ENCODE results near the gene AGPAT3. TPM values are rescaled to one million over a fixed set of nuclear protein-coding genes. Genes with fewer than 3 reads are reported as not detected.

Gene AGPAT3
- total RNA-seq, 1 experiment from 2014 or later = 13.0 TPM

GRCh38 chr21:43868461-43868860 lies 3.4 kb downstream of the AGPAT3 start:
- H3K9ac ChIP-seq (ENCODE audit: extremely low read depth, insufficient read length, low read length) = no peak overlapping the region
- H3K23ac ChIP-seq (ENCODE audit: insufficient read length, low read depth, low read length) = no peak overlapping the region
- no peak overlapping the region for H2BK12ac ChIP-seq (ENCODE audit: insufficient read length, low read depth, low read length)
- H3K79me2 ChIP-seq (ENCODE audit: insufficient read depth, low read length) = no peaks in the 10 kb centered on the region
- no peak overlapping the region for H2BK120ac ChIP-seq (ENCODE audit: low read depth, low read length, poor library complexity, severe bottlenecking)
- TF ChIP-seq CTCF (conservative IDR thresholded peaks at IDR 0.05) = no peak
- no peak for DNase-seq
- H3T11ph ChIP-seq (ENCODE audit: low read length) = no peak overlapping the region
- H3K9me3 ChIP-seq (ENCODE audit: control insufficient read depth, low read depth, low read length) = no peaks in the 10 kb centered on the region
- no peak overlapping the region for H3K27ac ChIP-seq (ENCODE audit: insufficient read length, low read depth, low read length)
- H4K91ac ChIP-seq (ENCODE audit: insufficient read length, low read depth, low read length) = no peak overlapping the region
- no peak overlapping the region for H3K18ac ChIP-seq (ENCODE audit: insufficient read length, low read depth, low read length)
- H3K14ac ChIP-seq (ENCODE audit: insufficient read depth, low read length) = no peak overlapping the region
- H3K4me1 ChIP-seq (ENCODE audit: insufficient read depth, low read length) = no peaks in the 10 kb centered on the region; the same call in 1 of the 2 replicates
- no peak overlapping the region for H3K4ac ChIP-seq (ENCODE audit: low read depth, low read length)
- H3K79me1 ChIP-seq (ENCODE audit: insufficient read depth, low read depth, low read length, poor library complexity, severe bottlenecking) = no peaks in the 10 kb centered on the region
- no peak overlapping the region for H3K4me3 Mint-ChIP-seq
- no peaks in the 10 kb centered on the region for H3K23me2 ChIP-seq (ENCODE audit: insufficient read length, low read depth, low read length, poor library complexity, severe bottlenecking)
- H2AK5ac ChIP-seq (ENCODE audit: insufficient read length, low read length) = no peak overlapping the region
- H2AFZ ChIP-seq (ENCODE audit: low read length) = no peak overlapping the region
- WGBS (ENCODE audit: extremely low coverage, insufficient read length, low lambda C conversion rate) = no CpG with 5 or more reads among the region's 6 CpGs
- no peak overlapping the region for H3K27ac Mint-ChIP-seq
- no peak overlapping the region for H3K56ac ChIP-seq (ENCODE audit: insufficient read length, low read depth, low read length)
- no peak overlapping the region for H4K5ac ChIP-seq (ENCODE audit: insufficient read length, low read depth, low read length)
- no peak overlapping the region for H2BK5ac ChIP-seq (ENCODE audit: insufficient read length, low read length)
- 0 out of 7 replicates have a peak, but pooled peaks cover 0 to 2% (median 2%) of the 10 kb centered on the region in 3 experiments for H3K36me3 Mint-ChIP-seq (ENCODE audit: insufficient read depth in 1 of 3, low read depth in 3 of 3)
- no peaks in the 10 kb centered on the region for H4K20me1 ChIP-seq (ENCODE audit: control insufficient read depth, insufficient read depth, insufficient read length)
- no peaks in the 10 kb centered on the region for H3K9me3 Mint-ChIP-seq
- peaks cover 12% of the 10 kb centered on the region for H3K27me3 Mint-ChIP-seq (ENCODE audit: low read depth)
- no peak overlapping the region for H2BK15ac ChIP-seq (ENCODE audit: low read depth, low read length)
- H3K27me3 ChIP-seq (ENCODE audit: insufficient read depth, low read length) = no peaks in the 10 kb centered on the region
- H2BK20ac ChIP-seq (ENCODE audit: low read depth, low read length, poor library complexity, severe bottlenecking) = no peak overlapping the region
- no peak overlapping the region for H3K4me2 ChIP-seq (ENCODE audit: insufficient read depth, insufficient read length, low read length)
- peaks cover 11 to 12% of the 10 kb centered on the region in 2 experiments for H3K4me1 Mint-ChIP-seq
- H4K8ac ChIP-seq (replicated peaks; ENCODE audit: insufficient read length, low read depth, low read length) = no peak overlapping the region
